Mammary epithelial cell (primary cell): ENCODE results near the gene TDRD9.

Source experiments
- CTCF ChIP-seq, 2 donors: IDR thresholded peaks in 1 of 2; conservative IDR thresholded peaks in 1 of 2; 2 replicates each; pipeline ENCODE4 v1.5.1; 2011 to 2012; ENCODE audit warnings: inconsistent platforms in 2 of 2, low read length in 2 of 2, mild to moderate bottlenecking in 2 of 2, control low read depth in 1 of 2, low read depth in 1 of 2; ENCODE audit not compliant: insufficient read depth in 1 of 2; ENCODE audit errors: extremely low read depth in 1 of 2
- EZH2 ChIP-seq: IDR thresholded peaks from 2 replicates; pipeline ENCODE4 v1.6.1; 2012; ENCODE audit warnings: low read length, inconsistent platforms, borderline replicate concordance

- TF ChIP-seq EZH2 (no peak), CTCF (conservative IDR thresholded peaks at IDR 0.05 in 1 of 2, IDR thresholded peaks at IDR 0.05 in 1 of 2; ENCODE audit: extremely low read depth in 1 of 2, insufficient read depth in 1 of 2, low read depth in 1 of 2, low read length in 2 of 2) (no peak)
Observed at GRCh38 chr14:104047761-104048160, 119.5 kb downstream of the TDRD9 start.
